Measurements from ENCODE around the gene UBE2M.
"Not testable (repeated sequence)": the region's sequence is repeated elsewhere in the genome, so short reads cannot be mapped to it uniquely, and the experiment has no call there.

The UBE2M gene

GRCh38 chr19:58555369-58555885 lies 3.0 kb downstream of the UBE2M start:
- no peak for DNase-seq

- DNase-seq = no peak
Measured at GRCh38 chr19:58554494-58555368, 3.7 kb downstream of the UBE2M start, which contains the start of gene CHMP2A. TSS of gene CHMP2A (minus strand) at chr19:58555105. CDS start at chr19:58554212, 893 bp downstream.

GRCh38 chr19:58553799-58554493 lies 4.5 kb downstream of the UBE2M start:
- DNase-seq = no peak

GRCh38 chr19:58552655-58553054 lies 5.8 kb downstream of the UBE2M start:
- DNase-seq = no peak

GRCh38 chr19:58551577-58552471 lies 6.6 kb downstream of the UBE2M start:
- DNase-seq = no peak

GRCh38 chr19:58551123-58551497 lies 7.3 kb downstream of the UBE2M start:
- DNase-seq = no peak

- no peak for DNase-seq
Measured at GRCh38 chr19:58550362-58551122, 7.9 kb downstream of the UBE2M start.

GRCh38 chr19:58549664-58550361 lies 8.6 kb downstream of the UBE2M start:
- no peak for DNase-seq

GRCh38 chr19:58548859-58549663 lies 9.3 kb downstream of the UBE2M start:
- DNase-seq = no peak

- no peak for DNase-seq
Measured at GRCh38 chr19:58547323-58548312, 10.8 kb downstream of the UBE2M start.

- no peak for DNase-seq
Measured at GRCh38 chr19:58546019-58546530, 12.3 kb downstream of the UBE2M start.

GRCh38 chr19:58545286-58546018 lies 13.0 kb downstream of the UBE2M start:
- no peak for DNase-seq

GRCh38 chr19:58544591-58545285 lies 13.7 kb downstream of the UBE2M start:
- DNase-seq = no peak

- no peak for DNase-seq
Measured at GRCh38 chr19:58543826-58544590, 14.4 kb downstream of the UBE2M start, which contains the start of gene TRIM28. TSS of gene TRIM28 (plus strand) at chr19:58544064. CDS start at chr19:58544758, 694 bp downstream.

- not testable (repeated sequence) for DNase-seq
Measured at GRCh38 chr19:58542641-58543372, 15.6 kb downstream of the UBE2M start.

GRCh38 chr19:58539169-58539559 lies 19.2 kb downstream of the UBE2M start:
- not testable (repeated sequence) for DNase-seq

Measured in SIG-M5 (cell line).